Fibroblast of mammary gland (primary cell): ENCODE data around the gene ABHD10.

Experiments
- DNase-seq: peaks from one replicate; pipeline ENCODE4 v3.0.0-alpha.2; 2010; ENCODE audit warnings: low read depth
- H3K4me3 ChIP-seq: 2 replicates; pipeline ENCODE4 v1.5.1; 2011; ENCODE audit warnings: low read depth, mild to moderate bottlenecking, low read length, moderate library complexity; ENCODE audit not compliant: control insufficient read depth
- CTCF ChIP-seq: conservative IDR thresholded peaks from 2 replicates; pipeline ENCODE4 v1.5.1; 2011; ENCODE audit warnings: low read depth, low read length, inconsistent platforms; ENCODE audit not compliant: control insufficient read depth, insufficient read depth

The ABHD10 gene

GRCh38 chr3:112018712-112019111 is 39.9 kb downstream of the ABHD10 start:
- DNase-seq = no peak
- H3K4me3 ChIP-seq = no peak overlapping the region
- TF ChIP-seq CTCF = no peak

- no peak for TF ChIP-seq CTCF
- H3K4me3 ChIP-seq = no peak overlapping the region
These were observed 40.9 kb downstream of the ABHD10 start for GRCh38 chr3:112019716-112020115.

DNA sequence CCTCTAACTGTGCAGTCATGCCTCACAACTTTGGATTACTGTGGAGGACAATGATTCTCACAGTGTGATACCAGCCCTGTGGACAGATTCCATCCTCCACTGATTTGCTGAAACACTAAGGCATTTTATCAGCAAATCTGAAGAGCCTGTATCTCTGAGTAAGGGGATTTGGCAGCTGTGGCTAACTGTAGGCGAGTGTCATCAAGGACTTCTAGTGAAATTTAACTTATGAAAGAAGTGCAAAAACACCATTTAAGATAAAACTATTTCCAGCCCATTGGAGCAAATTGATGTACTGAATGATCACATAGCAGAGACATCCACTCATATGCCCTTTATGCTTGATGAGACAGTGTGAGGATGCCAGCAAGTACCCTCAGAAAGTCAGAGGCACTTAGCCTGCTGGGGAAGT is 41.9 kb downstream of the ABHD10 start:
- no peak for TF ChIP-seq CTCF
- no peak for DNase-seq
- no peak overlapping the region for H3K4me3 ChIP-seq

More at GRCh38 chr3:112019716-112020115, 40.9 kb downstream of the ABHD10 start:
- DNase-seq = no peak

GRCh38 chr3:112027142-112027541 is 48.3 kb downstream of the ABHD10 start:
- TF ChIP-seq CTCF = no peak
- no peak for DNase-seq
- no peak overlapping the region for H3K4me3 ChIP-seq

DNA sequence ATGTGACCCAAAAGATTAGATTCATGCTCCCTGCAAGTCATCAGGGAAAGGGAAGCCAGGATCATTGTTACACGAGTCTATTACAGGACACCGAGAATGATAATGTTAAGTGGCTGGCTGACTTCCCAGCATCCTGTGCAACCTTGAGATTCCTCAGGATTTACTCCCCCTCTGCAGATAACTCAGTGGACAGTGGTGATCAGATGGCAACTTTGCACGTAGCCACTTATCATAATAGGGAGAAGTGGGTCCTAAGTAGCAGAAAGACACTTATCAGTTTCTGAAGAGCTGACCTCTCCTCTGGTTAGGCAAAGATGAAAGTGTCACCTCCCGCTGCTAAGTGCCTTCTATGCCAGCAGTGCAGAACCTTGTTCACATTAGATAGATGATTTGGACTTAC is 49.0 kb downstream of the ABHD10 start:
- no peak overlapping the region for H3K4me3 ChIP-seq
- TF ChIP-seq CTCF = no peak

DNA sequence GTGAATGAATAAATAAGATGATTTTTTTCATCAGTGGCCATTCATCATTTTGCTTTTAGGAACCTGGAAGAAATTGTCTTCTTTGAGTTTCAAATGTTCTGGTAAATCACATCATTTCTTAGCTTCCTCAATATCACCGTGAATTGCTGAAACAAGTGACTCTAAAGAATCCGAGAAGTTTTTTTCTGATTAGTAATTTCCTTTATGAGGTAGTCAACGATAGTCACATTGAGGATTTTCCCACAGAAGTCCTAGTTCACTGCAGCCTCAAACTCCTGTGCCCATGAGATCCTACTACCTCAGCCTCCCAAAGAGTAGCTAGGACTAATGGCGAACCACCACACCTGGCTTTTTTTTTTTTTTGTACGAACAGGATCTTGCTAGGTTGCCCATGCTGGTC is 52.1 kb downstream of the ABHD10 start:
- DNase-seq = no peak
- no peak overlapping the region for H3K4me3 ChIP-seq
- no peak for TF ChIP-seq CTCF

More for the DNA sequence above, 49.0 kb downstream of the ABHD10 start:
- no peak for DNase-seq

DNA sequence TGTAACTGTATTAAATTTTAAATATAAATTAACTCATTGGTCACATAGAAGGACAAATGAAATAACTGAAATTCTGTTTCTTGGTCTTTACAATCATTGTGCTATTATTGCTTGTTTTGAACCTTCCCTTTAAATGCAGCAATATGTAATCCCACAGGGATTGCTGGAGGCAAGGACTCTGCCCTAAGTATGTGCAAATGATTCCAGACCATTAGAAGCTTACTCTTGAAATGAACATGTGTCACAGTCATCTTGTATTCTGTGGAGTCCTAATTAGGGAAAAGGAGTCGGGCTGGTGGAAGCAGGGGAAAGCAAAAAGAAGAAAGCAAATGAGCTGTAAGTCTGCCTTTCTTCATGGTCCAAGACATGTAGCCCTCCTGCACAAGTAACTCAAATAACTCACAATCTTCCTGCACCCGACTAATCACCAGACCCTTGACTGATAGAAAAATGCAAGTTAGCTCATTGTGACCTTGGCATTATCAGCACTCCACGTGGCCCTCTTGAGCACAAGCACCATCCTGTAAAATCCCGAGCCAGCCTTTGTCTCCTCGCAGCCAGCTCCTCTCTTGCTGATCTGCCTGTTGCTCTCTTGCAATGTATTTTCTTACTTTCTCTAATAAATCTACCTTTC is 53.4 kb downstream of the ABHD10 start:
- no peak for TF ChIP-seq CTCF
- no peak for DNase-seq
- H3K4me3 ChIP-seq = no peak overlapping the region
